BJ (cell line): ENCODE results near the gene UGT1A9. TPM values are rescaled to one million over a fixed set of nuclear protein-coding genes. Genes with fewer than 3 reads are reported as not detected.
"Not testable (repeated sequence)": the region's sequence is repeated elsewhere in the genome, so short reads cannot be mapped to it uniquely, and the experiment has no call there.

Experiments
- CTCF ChIA-PET: fragments of 350-600 bp; formaldehyde crosslinking; extraction: SDS; loops from one replicate; lab custom pipeline; 2021; ENCODE audit warnings: antibody characterized with exemption, inconsistent platforms; lab: Yijun Ruan, JAX
- POLR2A ChIA-PET: fragments of 300-600 bp; sonication (Branson Sonifier 250); formaldehyde crosslinking; extraction: SDS; loops from one replicate; lab custom pipeline; 2021; ENCODE audit warnings: antibody characterized with exemption; lab: Charles Lee
- DNase-seq: peaks from one replicate; pipeline ENCODE4 v3.0.0-alpha.2; 2011; ENCODE audit warnings: low read depth
- H3K27me3 ChIP-seq: 2 replicates; pipeline ENCODE4 v1.6.0; 2011; ENCODE audit warnings: low read length; ENCODE audit not compliant: control insufficient read depth, insufficient read depth
- H3K36me3 ChIP-seq: 2 replicates; pipeline ENCODE4 v1.5.1; 2011; ENCODE audit warnings: low read length; ENCODE audit not compliant: control insufficient read depth, insufficient read depth
- H3K4me3 ChIP-seq: 2 replicates; pipeline ENCODE4 v1.5.1; 2011; ENCODE audit warnings: low read depth, mild to moderate bottlenecking, control low read depth, low read length
- polyA plus RNA-seq: library from polyadenylated mRNA; depleted of rRNA; stranded (reverse); fragments of >200 nt; gene quantifications from 2 replicates; pipeline ENCODE4 v1.2.3, GENCODE V29; 2011
- TF ChIP-seq, protein P1 (sequence below): IDR thresholded peaks from 2 replicates; pipeline ENCODE4 v1.5.1; 2011; ENCODE audit warnings: low read depth, mild to moderate bottlenecking, control low read depth, inconsistent platforms, low read length, moderate library complexity; ENCODE audit not compliant: insufficient read depth

Gene UGT1A9
- polyA plus RNA-seq, 1 experiment = not detected

DNA sequence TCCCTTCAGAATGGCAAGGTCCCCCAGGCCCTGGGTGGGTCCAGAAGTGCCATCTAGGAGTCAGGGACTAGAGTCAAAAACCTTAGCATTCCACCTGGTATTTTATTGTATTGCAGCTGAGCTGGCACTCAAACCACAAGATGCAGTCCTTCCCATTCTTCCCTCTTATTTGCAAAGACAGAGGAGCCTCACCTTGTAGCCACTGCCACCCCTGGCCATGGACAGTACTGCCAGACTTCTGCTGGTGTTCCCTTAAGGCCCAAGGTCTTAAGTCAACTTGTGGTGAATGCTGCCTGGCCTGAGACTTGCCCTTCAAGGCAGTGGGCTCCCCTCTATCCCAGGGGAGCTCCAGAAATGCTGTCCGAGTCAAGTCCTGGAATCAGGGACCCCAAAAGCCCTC is 28.6 kb upstream of the UGT1A9 start:
- Histone ChIP-seq H3K27me3 (no peaks in the 10 kb centered on the region), H3K36me3 (no peaks in the 10 kb centered on the region), H3K4me3 (no peak overlapping the region)
- DNase-seq = no peak
- ChIA-PET CTCF (interaction anchor here (1.2 kb wide), 1 partner anchor 1134 kb away, joined by 3 read pairs; no protein-coding TSS in a partner anchor), POLR2A (no interaction called here)
- TF ChIP-seq, protein P1, sequence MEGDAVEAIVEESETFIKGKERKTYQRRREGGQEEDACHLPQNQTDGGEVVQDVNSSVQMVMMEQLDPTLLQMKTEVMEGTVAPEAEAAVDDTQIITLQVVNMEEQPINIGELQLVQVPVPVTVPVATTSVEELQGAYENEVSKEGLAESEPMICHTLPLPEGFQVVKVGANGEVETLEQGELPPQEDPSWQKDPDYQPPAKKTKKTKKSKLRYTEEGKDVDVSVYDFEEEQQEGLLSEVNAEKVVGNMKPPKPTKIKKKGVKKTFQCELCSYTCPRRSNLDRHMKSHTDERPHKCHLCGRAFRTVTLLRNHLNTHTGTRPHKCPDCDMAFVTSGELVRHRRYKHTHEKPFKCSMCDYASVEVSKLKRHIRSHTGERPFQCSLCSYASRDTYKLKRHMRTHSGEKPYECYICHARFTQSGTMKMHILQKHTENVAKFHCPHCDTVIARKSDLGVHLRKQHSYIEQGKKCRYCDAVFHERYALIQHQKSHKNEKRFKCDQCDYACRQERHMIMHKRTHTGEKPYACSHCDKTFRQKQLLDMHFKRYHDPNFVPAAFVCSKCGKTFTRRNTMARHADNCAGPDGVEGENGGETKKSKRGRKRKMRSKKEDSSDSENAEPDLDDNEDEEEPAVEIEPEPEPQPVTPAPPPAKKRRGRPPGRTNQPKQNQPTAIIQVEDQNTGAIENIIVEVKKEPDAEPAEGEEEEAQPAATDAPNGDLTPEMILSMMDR = peak; percentile 28; the same call in 1 of the 2 replicates

DNA sequence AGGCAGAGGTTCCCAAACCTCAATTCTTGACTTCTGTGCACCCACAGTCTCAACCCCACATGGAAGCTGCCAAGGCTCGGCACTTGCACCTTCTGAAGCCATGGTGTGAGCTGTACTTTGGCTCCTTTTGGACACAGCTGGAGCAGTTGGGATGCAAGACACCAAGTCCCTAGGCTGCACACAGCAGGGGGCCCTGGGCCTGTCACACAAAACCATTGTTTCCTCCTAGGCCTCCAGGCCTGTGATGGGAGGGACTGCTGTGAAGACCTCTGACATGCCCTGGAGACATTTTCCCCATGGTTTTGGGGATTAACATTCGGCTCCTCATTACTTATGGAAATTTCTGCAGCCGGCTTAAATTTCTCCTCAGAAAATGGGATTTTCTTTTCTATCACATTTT is 25.7 kb upstream of the UGT1A9 start:
- H3K27me3 ChIP-seq, H3K36me3 ChIP-seq, POLR2A ChIA-PET, DNase-seq, CTCF ChIA-PET, H3K4me3 ChIP-seq: not testable (repeated sequence)

DNA sequence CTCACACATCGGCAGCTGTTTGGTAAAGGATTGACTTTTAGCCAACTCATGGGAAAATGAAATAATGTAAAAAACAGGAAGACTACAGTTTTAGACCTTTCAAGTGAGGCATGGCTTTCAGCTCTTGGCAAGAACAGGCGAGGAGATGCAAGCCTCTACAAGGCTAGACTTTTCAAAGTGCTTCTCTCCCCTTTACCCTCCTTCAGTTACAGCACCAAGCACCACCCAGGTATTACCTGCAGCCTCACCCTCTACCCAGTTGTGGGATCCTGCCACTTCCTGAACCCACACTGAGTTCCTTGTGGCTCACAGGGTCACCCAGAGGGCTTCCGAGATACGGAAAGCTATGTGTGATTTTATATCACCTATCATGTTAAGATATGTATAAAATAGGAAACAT is 20.7 kb upstream of the UGT1A9 start:
- Histone ChIP-seq H3K27me3 (no peaks in the 10 kb centered on the region), H3K4me3 (no peak overlapping the region), H3K36me3 (no peaks in the 10 kb centered on the region)
- TF ChIP-seq, protein P1 = no peak
- DNase-seq = no peak
- ChIA-PET CTCF (no interaction called here), POLR2A (no interaction called here)

DNA sequence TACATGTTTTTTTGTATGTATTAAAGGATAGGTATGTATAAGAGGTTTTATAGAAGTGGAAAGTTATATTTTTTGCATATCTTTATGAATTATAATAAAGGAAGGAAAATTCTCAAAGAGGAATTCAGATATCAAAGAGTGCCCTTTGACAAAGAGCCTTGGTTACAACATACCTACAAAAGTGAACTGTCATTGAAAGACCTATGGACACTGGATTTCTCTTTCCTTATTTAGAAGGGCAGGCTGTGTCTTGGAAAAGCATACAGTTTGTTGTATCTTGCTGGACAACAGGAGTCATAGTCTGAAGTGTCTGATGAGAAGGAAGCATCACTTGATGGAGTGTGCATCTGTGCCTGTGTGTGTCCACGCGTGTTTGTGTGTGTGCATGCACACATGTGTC is 20.3 kb upstream of the UGT1A9 start:
- no peaks in the 10 kb centered on the region for H3K36me3 ChIP-seq
- H3K27me3 ChIP-seq = no peaks in the 10 kb centered on the region
- no peak for DNase-seq
- ChIA-PET CTCF (no interaction called here), POLR2A (no interaction called here)
- TF ChIP-seq, protein P1 = no peak
- H3K4me3 ChIP-seq = no peak overlapping the region

DNA sequence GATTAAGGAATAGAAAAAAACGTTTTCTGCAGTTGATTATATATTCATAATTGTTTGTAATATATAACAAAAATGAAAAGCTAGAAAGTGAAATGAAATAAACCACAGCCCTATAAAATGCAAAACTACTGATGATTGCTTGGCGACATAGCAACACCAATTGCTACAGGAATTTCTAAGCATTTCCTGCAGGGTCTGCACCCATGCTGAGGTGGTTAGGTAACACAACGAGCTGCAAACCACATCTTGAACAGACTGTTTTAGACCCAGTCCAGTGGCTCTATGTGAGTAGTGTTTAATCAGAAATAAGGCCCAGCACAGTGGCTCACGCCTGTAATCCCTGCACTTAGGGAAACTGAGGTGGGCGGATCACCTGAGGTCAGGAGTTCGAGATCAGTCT is 17.2 kb upstream of the UGT1A9 start:
- ChIA-PET CTCF (no interaction called here), POLR2A (no interaction called here)
- no peaks in the 10 kb centered on the region for H3K36me3 ChIP-seq
- DNase-seq = no peak
- TF ChIP-seq, protein P1 = no peak
- H3K27me3 ChIP-seq = no peaks in the 10 kb centered on the region
- no peak overlapping the region for H3K4me3 ChIP-seq

DNA sequence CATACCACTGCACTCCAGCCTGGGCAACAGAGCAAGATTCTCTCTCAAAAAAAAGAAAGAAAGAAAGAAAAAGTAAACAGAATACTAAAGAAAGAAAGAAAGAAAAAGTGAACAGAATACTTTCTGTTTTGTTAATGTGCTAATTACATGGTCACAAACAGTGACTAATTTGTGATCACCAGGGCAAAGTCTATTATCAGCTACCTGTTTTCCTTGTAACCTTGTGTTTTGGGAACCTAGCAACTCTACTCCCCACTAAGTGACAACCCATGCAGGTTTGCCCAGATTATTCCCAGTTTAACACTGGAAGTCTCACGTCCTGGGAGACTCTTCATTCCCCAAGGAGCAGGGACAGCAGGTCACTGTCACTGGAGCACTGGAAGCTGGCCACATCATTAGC is 16.7 kb upstream of the UGT1A9 start:
- POLR2A ChIA-PET = no interaction called here
- TF ChIP-seq, protein P1 = no peak
- CTCF ChIA-PET = no interaction called here
- H3K27me3 ChIP-seq = no peaks in the 10 kb centered on the region
- no peak for DNase-seq
- H3K36me3 ChIP-seq = no peaks in the 10 kb centered on the region
- no peak overlapping the region for H3K4me3 ChIP-seq

DNA sequence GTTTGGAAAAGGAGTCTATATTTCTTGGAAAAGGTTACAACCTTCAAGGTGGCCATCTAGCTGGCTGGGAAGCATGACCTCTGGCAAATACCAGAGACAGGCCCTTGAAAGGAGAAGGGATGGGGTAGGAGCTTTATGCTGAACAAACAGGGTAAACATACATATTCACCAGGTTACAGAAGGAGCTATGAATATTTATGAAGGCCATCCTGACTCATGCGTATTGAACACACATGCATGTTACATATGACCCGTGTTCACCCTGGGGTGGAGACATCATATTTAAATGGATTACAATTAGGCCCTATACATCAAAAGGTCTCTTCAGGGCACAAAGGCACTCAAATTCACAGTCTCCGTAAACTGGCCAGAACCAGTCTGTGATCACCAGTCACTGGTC is 15.8 kb upstream of the UGT1A9 start:
- POLR2A ChIA-PET = not testable (repeated sequence)

More for the DNA sequence above, 15.8 kb upstream of the UGT1A9 start:
- DNase-seq, H3K4me3 ChIP-seq, CTCF ChIA-PET, H3K27me3 ChIP-seq, H3K36me3 ChIP-seq: not testable (repeated sequence)
